ENCODE data around the gene BMPER. TPM values are rescaled to one million over a fixed set of nuclear protein-coding genes. Genes with fewer than 3 reads are reported as not detected.

Gene BMPER
- total RNA-seq, 2 donors from 2014 or later: 3.0 to 3.8 TPM

DNA sequence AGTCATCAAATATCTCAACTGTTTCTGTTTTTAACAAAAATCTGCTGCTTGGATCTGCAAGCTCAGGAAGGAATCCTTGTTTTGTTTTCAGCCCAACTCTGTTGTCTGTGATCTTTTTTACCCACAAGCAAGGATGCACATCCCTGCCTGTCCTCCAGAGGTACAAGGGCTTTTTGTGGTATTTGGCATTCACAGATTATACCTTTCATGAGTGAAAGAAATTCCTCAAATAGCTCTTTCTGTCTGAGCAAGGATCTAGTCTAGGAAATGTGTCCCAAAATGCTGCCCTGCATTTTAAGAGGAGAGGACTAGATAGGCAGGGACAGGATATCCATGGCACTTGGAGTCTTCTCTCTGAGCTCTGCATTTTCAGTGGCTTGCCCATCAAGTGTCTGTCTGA is 151.8 kb downstream of the BMPER start:
- Histone ChIP-seq H3K4me1 (peaks cover 0 to 11% of the 10 kb centered on the region in 2 donors), H3K27me3 (no peaks in the 10 kb centered on the region), H3K9me3 (no peaks in the 10 kb centered on the region), H3K36me3 (no peaks in the 10 kb centered on the region), H3K4me3 (no peak overlapping the region), H3K27ac (no peak overlapping the region)
- DNase-seq (ENCODE audit: low spot score): no peak
- TF ChIP-seq, protein P1, sequence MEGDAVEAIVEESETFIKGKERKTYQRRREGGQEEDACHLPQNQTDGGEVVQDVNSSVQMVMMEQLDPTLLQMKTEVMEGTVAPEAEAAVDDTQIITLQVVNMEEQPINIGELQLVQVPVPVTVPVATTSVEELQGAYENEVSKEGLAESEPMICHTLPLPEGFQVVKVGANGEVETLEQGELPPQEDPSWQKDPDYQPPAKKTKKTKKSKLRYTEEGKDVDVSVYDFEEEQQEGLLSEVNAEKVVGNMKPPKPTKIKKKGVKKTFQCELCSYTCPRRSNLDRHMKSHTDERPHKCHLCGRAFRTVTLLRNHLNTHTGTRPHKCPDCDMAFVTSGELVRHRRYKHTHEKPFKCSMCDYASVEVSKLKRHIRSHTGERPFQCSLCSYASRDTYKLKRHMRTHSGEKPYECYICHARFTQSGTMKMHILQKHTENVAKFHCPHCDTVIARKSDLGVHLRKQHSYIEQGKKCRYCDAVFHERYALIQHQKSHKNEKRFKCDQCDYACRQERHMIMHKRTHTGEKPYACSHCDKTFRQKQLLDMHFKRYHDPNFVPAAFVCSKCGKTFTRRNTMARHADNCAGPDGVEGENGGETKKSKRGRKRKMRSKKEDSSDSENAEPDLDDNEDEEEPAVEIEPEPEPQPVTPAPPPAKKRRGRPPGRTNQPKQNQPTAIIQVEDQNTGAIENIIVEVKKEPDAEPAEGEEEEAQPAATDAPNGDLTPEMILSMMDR (IDR thresholded peaks at IDR 0.05): no peak

DNA sequence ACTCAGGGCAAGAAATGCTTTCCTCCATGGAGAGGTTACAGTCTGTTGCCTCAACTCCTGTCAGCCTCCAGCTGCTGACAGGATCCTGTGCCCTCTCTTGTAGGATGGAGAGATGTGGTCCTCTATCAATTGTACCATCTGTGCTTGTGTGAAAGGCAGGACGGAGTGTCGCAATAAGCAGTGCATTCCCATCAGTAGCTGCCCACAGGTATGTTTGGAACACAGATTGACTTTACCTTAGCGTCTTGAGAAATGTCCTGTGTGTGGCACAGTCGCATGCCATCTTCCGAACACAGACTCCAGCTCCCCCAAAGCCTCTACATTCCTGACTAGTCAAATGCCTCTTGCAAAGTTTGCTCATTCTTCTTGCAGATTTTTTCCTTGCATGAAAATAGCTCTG is 152.6 kb downstream of the BMPER start:
- Histone ChIP-seq H3K27ac (no peak overlapping the region), H3K27me3 (no peaks in the 10 kb centered on the region), H3K4me1 (peaks cover 0 to 11% of the 10 kb centered on the region in 2 donors), H3K9me3 (no peaks in the 10 kb centered on the region), H3K36me3 (no peaks in the 10 kb centered on the region), H3K4me3 (no peak overlapping the region)
- DNase-seq (ENCODE audit: low spot score): no peak
- TF ChIP-seq, protein P1 (IDR thresholded peaks at IDR 0.05): no peak

DNA sequence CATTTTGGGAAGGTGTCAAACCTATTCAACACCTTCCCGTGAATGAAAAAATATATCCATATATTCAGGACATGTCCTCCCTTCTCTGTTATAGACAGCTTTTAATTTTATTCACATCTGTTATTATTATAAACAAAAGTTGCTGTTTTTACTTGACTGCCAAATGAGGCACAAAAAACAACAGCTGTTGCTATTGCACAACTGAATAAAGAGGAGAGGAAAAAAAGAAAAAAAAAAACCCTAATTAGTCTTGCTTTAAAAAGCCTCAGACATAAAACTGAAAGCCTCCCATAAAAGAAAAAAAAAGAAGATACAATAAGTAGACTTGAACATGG is 153.4 kb downstream of the BMPER start:
- Histone ChIP-seq H3K27ac (no peak overlapping the region), H3K36me3 (no peaks in the 10 kb centered on the region), H3K4me1 (peaks cover 0 to 11% of the 10 kb centered on the region in 2 donors), H3K9me3 (no peaks in the 10 kb centered on the region), H3K27me3 (no peaks in the 10 kb centered on the region), H3K4me3 (no peak overlapping the region)
- no peak for DNase-seq (ENCODE audit: low spot score)
- TF ChIP-seq, protein P1 (IDR thresholded peaks at IDR 0.05): no peak

DNA sequence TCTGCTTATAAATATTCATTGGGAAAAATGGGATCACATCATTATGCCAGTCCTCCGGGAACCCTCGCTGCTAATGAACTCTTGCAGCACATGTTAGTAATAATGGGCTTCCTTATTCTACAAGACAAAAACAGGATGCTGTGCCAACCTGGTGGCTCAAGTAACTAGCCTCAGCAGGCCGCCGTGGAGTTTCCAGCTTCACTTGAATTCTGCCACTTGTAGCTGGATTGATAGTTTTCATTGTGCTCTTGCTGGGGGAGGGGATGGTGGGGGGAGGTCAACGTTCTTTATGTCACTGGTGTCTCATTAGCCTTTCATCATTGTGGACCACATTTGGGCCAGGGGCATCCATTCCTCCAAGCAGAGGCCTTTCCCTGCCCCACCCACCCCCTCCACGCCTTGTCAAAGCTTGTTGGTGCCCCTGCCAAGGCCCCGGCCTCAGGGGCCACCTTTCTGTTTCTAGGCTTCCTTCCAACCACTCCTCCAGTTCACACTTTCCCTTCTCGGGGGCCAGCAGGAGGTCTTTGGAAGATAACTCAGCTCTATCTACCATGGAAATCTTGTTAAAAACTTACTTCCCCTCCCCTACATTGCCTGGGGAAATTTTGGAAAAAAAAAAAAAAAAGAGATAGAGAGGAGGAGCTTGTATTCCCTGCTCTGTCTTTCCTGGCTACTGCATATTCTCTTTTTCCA is 153.9 kb downstream of the BMPER start:
- DNase-seq (ENCODE audit: low spot score): no peak
- Histone ChIP-seq H3K36me3 (no peaks in the 10 kb centered on the region), H3K4me1 (peaks cover 0 to 11% of the 10 kb centered on the region in 2 donors), H3K27me3 (no peaks in the 10 kb centered on the region), H3K9me3 (no peaks in the 10 kb centered on the region), H3K27ac (no peak overlapping the region), H3K4me3 (no peak overlapping the region)
- TF ChIP-seq, protein P1 (IDR thresholded peaks at IDR 0.05): no peak

DNA sequence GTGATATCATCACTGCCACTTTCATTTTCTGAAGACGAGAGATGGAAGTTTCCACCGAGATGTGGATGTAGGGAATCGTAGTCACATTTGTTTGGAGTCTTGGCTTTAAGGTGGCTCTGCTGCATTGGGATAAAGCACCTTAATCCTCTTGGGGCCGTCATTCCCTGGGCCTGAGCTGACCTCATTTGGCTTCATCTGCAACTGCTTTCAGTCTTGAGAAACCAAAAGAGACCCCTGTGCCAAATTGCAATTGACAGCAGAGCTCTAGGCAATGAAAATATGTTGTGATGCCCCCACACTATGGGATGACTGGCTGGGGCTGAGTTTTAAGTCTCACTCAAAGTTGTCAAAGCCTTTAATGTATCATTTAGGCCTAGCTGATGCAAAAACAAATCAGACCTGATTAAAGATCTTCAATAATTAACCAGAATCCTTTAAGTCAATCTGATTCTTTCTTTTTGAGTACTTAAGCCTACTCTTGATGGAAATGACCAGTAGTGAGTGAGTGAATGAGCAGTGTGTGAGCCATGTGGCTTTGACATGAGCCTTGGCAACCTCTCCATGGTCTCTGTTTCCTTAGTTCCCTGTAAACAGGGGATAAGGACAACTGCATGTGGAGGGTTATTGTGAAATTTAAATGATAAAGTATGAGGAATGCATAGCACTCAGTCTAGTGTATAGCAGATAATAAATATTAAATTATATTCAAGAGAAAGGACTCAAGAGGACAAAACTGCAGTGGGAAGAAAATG is 155.0 kb downstream of the BMPER start:
- DNase-seq (ENCODE audit: low spot score): no peak
- TF ChIP-seq, protein P1 (IDR thresholded peaks at IDR 0.05): no peak
- Histone ChIP-seq H3K36me3 (no peaks in the 10 kb centered on the region), H3K27ac (no peak overlapping the region), H3K9me3 (no peaks in the 10 kb centered on the region), H3K4me1 (peaks cover 0 to 11% of the 10 kb centered on the region in 2 donors), H3K27me3 (no peaks in the 10 kb centered on the region), H3K4me3 (no peak overlapping the region)

All from right atrium auricular region (tissue), 2 donors.